Neuron (in vitro differentiated cells): ENCODE results near the gene ITGB3.

Experiments used
- H2AFZ ChIP-seq: one replicate; pipeline ENCODE4 v1.6.1; 2013; ENCODE audit warnings: low read depth, mild to moderate bottlenecking, inconsistent platforms, low read length, moderate library complexity
- H3K27me3 ChIP-seq: one replicate; pipeline ENCODE4 v1.6.1; 2013; ENCODE audit warnings: low read length; ENCODE audit not compliant: insufficient read depth
- H3K36me3 ChIP-seq: one replicate; pipeline ENCODE4 v1.6.1; 2013; ENCODE audit warnings: low read length; ENCODE audit not compliant: insufficient read depth
- H3K4me1 ChIP-seq: one replicate; pipeline ENCODE4 v1.6.1; 2013; ENCODE audit warnings: low read length; ENCODE audit not compliant: insufficient read depth
- H3K4me3 ChIP-seq: 2 replicates; pipeline ENCODE4 v1.5.1; 2013; ENCODE audit warnings: mild to moderate bottlenecking, low read length, moderate library complexity
- H3K9me3 ChIP-seq: one replicate; pipeline ENCODE4 v1.6.1; 2013; ENCODE audit warnings: low read length

The ITGB3 gene

DNA sequence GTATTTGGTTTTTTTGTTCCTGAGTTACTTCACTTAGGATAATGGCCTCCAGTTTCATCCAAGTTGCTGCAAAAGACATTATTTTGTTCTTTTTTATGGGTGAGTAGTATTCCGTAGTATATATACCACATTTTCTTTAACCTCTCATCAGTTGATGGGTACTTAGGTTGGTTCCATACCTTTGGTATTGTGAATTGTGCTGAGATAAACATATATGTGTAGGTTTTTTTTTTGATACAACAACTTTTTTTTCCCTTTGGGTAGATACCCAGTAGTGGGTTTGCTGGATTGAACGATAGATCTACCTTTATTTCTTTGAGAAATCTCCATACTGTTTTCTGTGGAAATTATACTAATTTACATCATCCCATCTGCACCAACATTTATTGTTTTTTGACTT lies 76.9 kb downstream of the ITGB3 start:
- Histone ChIP-seq H3K4me1 (no peaks in the 10 kb centered on the region), H3K9me3 (no peaks in the 10 kb centered on the region), H3K36me3 (no peaks in the 10 kb centered on the region), H2AFZ (no peak overlapping the region), H3K27me3 (no peaks in the 10 kb centered on the region), H3K4me3 (no peak overlapping the region)

DNA sequence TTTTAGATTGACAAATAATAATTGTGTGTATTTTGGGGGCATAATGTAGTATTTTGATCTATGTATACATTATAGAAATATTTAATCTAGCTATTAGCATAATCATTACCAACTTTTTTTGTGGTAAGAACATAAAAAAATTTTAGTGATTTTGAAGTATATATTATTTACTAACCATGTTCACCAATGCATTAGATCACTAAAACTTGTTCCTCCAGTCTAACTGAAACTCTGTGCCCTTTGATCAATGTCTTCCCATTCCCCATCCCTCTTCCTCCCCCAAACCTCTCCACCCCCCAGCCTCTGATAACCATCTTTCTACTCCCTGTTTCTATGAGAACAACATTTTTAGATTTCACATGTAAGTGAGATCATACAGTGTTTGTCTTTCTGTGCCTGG lies 78.7 kb downstream of the ITGB3 start:
- Histone ChIP-seq H3K27me3 (no peaks in the 10 kb centered on the region), H3K4me1 (no peaks in the 10 kb centered on the region), H3K36me3 (no peaks in the 10 kb centered on the region), H2AFZ (no peak overlapping the region), H3K4me3 (no peak overlapping the region), H3K9me3 (no peaks in the 10 kb centered on the region)

- Histone ChIP-seq H3K4me1 (no peaks in the 10 kb centered on the region), H3K36me3 (no peaks in the 10 kb centered on the region), H3K4me3 (no peak overlapping the region), H3K27me3 (no peaks in the 10 kb centered on the region), H3K9me3 (no peaks in the 10 kb centered on the region), H2AFZ (no peak overlapping the region)
Measured at GRCh38 chr17:47335101-47335936, 81.7 kb downstream of the ITGB3 start.

DNA sequence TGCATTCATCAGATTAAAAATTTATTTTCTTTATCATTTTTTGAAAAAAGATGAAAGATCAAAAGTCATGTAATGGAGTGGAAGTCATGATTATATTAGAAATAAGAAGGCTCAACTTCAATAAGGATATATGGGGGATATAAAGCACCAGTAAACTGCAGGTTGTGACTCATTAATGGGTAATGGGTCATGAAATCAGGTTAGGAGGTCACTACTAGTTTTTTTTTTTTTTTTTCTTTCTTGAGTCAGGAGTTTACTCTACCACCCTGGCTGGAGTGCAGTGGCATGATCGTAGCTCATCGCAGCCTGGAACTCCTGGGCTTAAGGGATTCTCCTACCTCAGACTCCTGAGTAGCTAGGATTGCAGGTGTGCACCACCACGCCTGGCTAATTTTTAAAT lies 84.4 kb downstream of the ITGB3 start:
- Histone ChIP-seq H2AFZ (no peak overlapping the region), H3K4me1 (no peaks in the 10 kb centered on the region), H3K36me3 (no peaks in the 10 kb centered on the region), H3K27me3 (no peaks in the 10 kb centered on the region), H3K4me3 (no peak overlapping the region), H3K9me3 (no peaks in the 10 kb centered on the region)

DNA sequence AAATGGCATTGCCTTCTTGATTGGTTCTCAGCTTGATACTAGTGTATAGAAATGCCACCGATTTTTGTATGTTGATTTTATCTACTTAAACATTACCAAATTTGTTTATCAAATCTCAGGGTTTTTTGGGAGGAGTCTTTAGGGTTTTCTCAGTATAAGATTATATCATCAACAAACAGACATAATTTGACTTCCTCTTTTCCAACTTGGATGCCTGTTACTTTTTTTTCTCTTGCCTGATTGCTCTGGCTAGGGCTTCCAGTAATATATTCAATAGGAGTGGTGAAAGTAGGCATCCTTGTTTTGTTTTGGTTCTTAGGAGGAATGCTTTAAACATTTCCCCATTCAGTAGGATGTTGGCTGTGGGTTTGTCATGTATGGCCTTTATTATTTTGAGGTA lies 99.2 kb downstream of the ITGB3 start:
- no peaks in the 10 kb centered on the region for H3K36me3 ChIP-seq
- H3K27me3 ChIP-seq, result no peaks in the 10 kb centered on the region
- no peak overlapping the region for H3K4me3 ChIP-seq
- no peaks in the 10 kb centered on the region for H3K9me3 ChIP-seq
- no peaks in the 10 kb centered on the region for H3K4me1 ChIP-seq
- no peak overlapping the region for H2AFZ ChIP-seq

- Histone ChIP-seq H3K9me3 (peaks cover 7% of the 10 kb centered on the region), H3K4me3 (no peak overlapping the region), H3K27me3 (no peaks in the 10 kb centered on the region), H3K36me3 (no peaks in the 10 kb centered on the region), H3K4me1 (no peaks in the 10 kb centered on the region), H2AFZ (no peak overlapping the region)
Measured at GRCh38 chr17:47358652-47359051, 105.0 kb downstream of the ITGB3 start.
